H1 (cell line): Measurements from ENCODE around the gene MT2A.

ENCODE experiments used
- CTCF ChIP-seq, 3 experiments: IDR thresholded peaks; 1 replicate in 2 of 3; 2 replicates in 1 of 3; pipeline versions ENCODE4 v1.5.1 to v1.6.1; 2011; ENCODE audit warnings: low read length in 3 of 3, mild to moderate bottlenecking in 3 of 3, inconsistent platforms in 2 of 3, low read depth in 1 of 3, moderate library complexity in 1 of 3; ENCODE audit not compliant: insufficient read depth in 1 of 3; ENCODE audit errors: control extremely low read depth in 1 of 3
- JUND ChIP-seq: IDR thresholded peaks from 2 replicates; pipeline ENCODE4 v1.6.1; 2011; ENCODE audit warnings: mild to moderate bottlenecking, improper control_type of control experiment, low read length
- SP1 ChIP-seq: IDR thresholded peaks from 2 replicates; pipeline ENCODE4 v1.6.1; 2011; ENCODE audit warnings: low read depth, low read length

GRCh38 chr16:56640076-56640475 is 31.7 kb downstream of the MT2A start:
- no peak for TF ChIP-seq CTCF (IDR thresholded peaks at IDR 0.05; ENCODE audit: control extremely low read depth in 1 of 3, insufficient read depth in 1 of 3, low read depth in 1 of 3, low read length in 3 of 3)
- TF ChIP-seq SP1 = no peak
- no peak for TF ChIP-seq JUND
